HG03103 (cell line): ENCODE measurements around the gene TBC1D2.

Source experiments
- ATAC-seq: cut with Tn5 transposase; IDR thresholded peaks from one replicate; pipeline ENCODE4 v1.9.1; 2021; ENCODE audit warnings: low read depth; ENCODE audit not compliant: unreplicated experiment

TBC1D2 gene

GRCh38 chr9:98247831-98248657 lies 7.4 kb downstream of the TBC1D2 start:
- ATAC-seq = no peak

GRCh38 chr9:98242426-98242825 lies 13.0 kb downstream of the TBC1D2 start:
- no peak for ATAC-seq

- ATAC-seq = no peak
Measured at GRCh38 chr9:98241357-98242300, 13.8 kb downstream of the TBC1D2 start.

GRCh38 chr9:98240475-98240874 lies 15.0 kb downstream of the TBC1D2 start:
- no peak for ATAC-seq

GRCh38 chr9:98236901-98237487 lies 18.5 kb downstream of the TBC1D2 start:
- ATAC-seq = no peak

GRCh38 chr9:98235126-98235525 lies 20.3 kb downstream of the TBC1D2 start:
- no peak for ATAC-seq

GRCh38 chr9:98234245-98234825 lies 21.1 kb downstream of the TBC1D2 start:
- no peak for ATAC-seq

GRCh38 chr9:98232926-98233325 lies 22.5 kb downstream of the TBC1D2 start:
- no peak for ATAC-seq

GRCh38 chr9:98231770-98232478 lies 23.5 kb downstream of the TBC1D2 start:
- ATAC-seq = no peak

GRCh38 chr9:98230789-98231188 lies 24.7 kb downstream of the TBC1D2 start:
- no peak for ATAC-seq

GRCh38 chr9:98230304-98230703 lies 25.1 kb downstream of the TBC1D2 start:
- ATAC-seq = no peak

GRCh38 chr9:98229620-98230019 lies 25.8 kb downstream of the TBC1D2 start:
- no peak for ATAC-seq

- no peak for ATAC-seq
Measured at GRCh38 chr9:98229090-98229395, 26.4 kb downstream of the TBC1D2 start.

- ATAC-seq = no peak
Measured at GRCh38 chr9:98228392-98229089, 26.9 kb downstream of the TBC1D2 start.

- ATAC-seq = no peak
Measured at GRCh38 chr9:98227883-98228282, 27.6 kb downstream of the TBC1D2 start.

GRCh38 chr9:98226957-98227356 lies 28.5 kb downstream of the TBC1D2 start:
- ATAC-seq = no peak

- ATAC-seq = no peak
Measured at GRCh38 chr9:98226516-98226915, 28.9 kb downstream of the TBC1D2 start.

GRCh38 chr9:98225015-98225442 lies 30.4 kb downstream of the TBC1D2 start:
- ATAC-seq = no peak

- no peak for ATAC-seq
Measured at GRCh38 chr9:98222885-98223691, 32.4 kb downstream of the TBC1D2 start.
